ENCODE data around the gene PHACTR4.

PHACTR4 gene

GRCh38 chr1:28328228-28328648 is 41.3 kb upstream of the PHACTR4 start:
- no peak for DNase-seq (ENCODE audit: extremely low spot score)
- POLR2A ChIA-PET, result interaction anchor here (0.6 to 1.4 kb wide), 2 partner anchors 69 to 1867 kb away, joined by 3 to 5 read pairs; partner anchors contain the start of gene SESN2
- CTCF ChIA-PET, result interaction anchor here (1.3 to 3.7 kb wide), 7 partner anchors 10 to 549 kb away, joined by 3 to 13 read pairs (median 6); no protein-coding TSS in a partner anchor
- TF ChIP-seq CTCF (IDR thresholded peaks at IDR 0.05; ENCODE audit: control extremely low read depth, extremely low read depth, low read depth, missing control alignments), result no peak

GRCh38 chr1:28329395-28330153 is 40.0 kb upstream of the PHACTR4 start:
- no peak for TF ChIP-seq CTCF (IDR thresholded peaks at IDR 0.05; ENCODE audit: control extremely low read depth, extremely low read depth, low read depth, missing control alignments)
- CTCF ChIA-PET, result interaction anchor here (1.5 to 3.7 kb wide), 3 partner anchors 11 to 81 kb away, joined by 6 to 13 read pairs (median 6); no protein-coding TSS in a partner anchor
- POLR2A ChIA-PET, result interaction anchor here (1.4 kb wide), 1 partner anchor 70 kb away, joined by 3 read pairs; the partner anchor contains the start of gene SESN2
- no peak for DNase-seq (ENCODE audit: extremely low spot score)

- ChIA-PET POLR2A (no interaction called here), CTCF (no interaction called here)
- DNase-seq (ENCODE audit: extremely low spot score), result no peak
- TF ChIP-seq CTCF (IDR thresholded peaks at IDR 0.05; ENCODE audit: control extremely low read depth, extremely low read depth, low read depth, missing control alignments), result no peak
Observed at GRCh38 chr1:28338897-28339296, 30.6 kb upstream of the PHACTR4 start.

GRCh38 chr1:28339551-28339950 is 30.0 kb upstream of the PHACTR4 start:
- TF ChIP-seq CTCF (IDR thresholded peaks at IDR 0.05; ENCODE audit: control extremely low read depth, extremely low read depth, low read depth, missing control alignments), result no peak
- POLR2A ChIA-PET, result no interaction called here
- DNase-seq (ENCODE audit: extremely low spot score), result no peak
- CTCF ChIA-PET, result interaction anchor here (2.4 kb wide), 1 partner anchor 11 kb away, joined by 6 read pairs; the partner anchor contains the start of gene MED18

- TF ChIP-seq CTCF (IDR thresholded peaks at IDR 0.05; ENCODE audit: control extremely low read depth, extremely low read depth, low read depth, missing control alignments), result no peak
- ChIA-PET CTCF (interaction anchor here (0.7 to 2.4 kb wide), 4 partner anchors 9 to 92 kb away, joined by 3 to 6 read pairs (median 4); partner anchors contain the start of gene MED18), POLR2A (interaction anchor here (0.6 kb wide), 1 partner anchor 181 kb away, joined by 3 read pairs; no protein-coding TSS in a partner anchor)
- no peak for DNase-seq (ENCODE audit: extremely low spot score)
Observed at GRCh38 chr1:28340221-28340974, 29.1 kb upstream of the PHACTR4 start.

GRCh38 chr1:28341591-28341990 is 27.9 kb upstream of the PHACTR4 start:
- POLR2A ChIA-PET, result no interaction called here
- no peak for TF ChIP-seq CTCF (IDR thresholded peaks at IDR 0.05; ENCODE audit: control extremely low read depth, extremely low read depth, low read depth, missing control alignments)
- CTCF ChIA-PET, result interaction anchor here (1.4 to 2.4 kb wide), 3 partner anchors 13 to 48 kb away, joined by 3 to 6 read pairs (median 5); partner anchors contain the start of gene MED18
- DNase-seq (ENCODE audit: extremely low spot score), result no peak

Measured in GM10248 (cell line).